Vein endothelial cell (primary cell): ENCODE data around the gene PRIM1. TPM values are rescaled to one million over a fixed set of nuclear protein-coding genes. Genes with fewer than 3 reads are reported as not detected.

Experiments used
- total RNA-seq: library from RNA; depleted of rRNA; stranded (reverse); fragments of >200 nt; gene quantifications from 2 replicates; pipeline ENCODE4 v1.2.3, GENCODE V29; 2012

PRIM1 gene
- total RNA-seq, result 9.1 and 14.4 TPM in 2 replicates

DNA sequence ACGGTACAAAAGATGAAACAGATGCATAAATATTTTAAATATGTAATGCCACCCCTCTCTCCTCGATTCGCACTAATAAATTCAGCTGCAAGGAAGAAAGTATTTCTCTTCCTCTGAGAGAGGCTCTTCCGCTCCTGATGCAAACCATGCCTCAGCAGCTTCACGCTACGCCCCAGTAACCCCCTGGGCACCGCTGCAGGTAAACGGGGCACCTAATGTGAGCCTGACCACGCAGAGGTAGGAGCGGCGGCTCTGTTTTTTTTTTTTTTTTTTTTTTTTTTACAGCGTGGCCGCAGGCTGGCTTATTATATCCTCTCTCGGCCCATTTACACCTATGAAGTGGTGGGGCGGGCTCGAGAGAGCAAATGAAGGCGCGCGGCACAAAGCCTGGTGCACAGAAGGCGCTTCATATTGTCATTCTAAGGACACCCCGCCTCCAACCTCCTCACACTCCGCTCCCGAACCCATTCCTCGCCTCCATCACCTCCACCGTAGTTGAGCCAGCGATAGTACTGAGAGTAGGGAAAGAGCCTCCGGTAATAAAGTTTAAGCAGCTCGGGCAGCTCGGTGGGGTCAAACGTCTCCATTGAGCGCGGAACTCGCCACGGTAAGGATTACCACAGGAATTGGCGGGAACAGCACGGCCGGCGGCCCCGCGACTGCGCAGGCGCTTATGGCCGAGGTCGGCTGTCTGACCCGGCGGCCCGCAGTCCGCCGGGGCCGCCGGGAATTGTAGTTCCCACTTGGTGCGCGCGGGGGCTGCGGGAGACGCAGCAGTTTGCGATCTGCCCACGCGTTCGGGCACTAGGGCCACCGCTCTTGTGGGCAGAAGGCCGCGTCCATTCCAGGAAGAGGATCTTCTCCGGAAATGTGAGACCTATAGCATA, at the start of gene PRIM1:
Gene PRIM1, minus strand, starts transcription at position 612 of the 887 bp plus-strand sequence. Its CDS starts 25 bp downstream, at position 587.

DNA sequence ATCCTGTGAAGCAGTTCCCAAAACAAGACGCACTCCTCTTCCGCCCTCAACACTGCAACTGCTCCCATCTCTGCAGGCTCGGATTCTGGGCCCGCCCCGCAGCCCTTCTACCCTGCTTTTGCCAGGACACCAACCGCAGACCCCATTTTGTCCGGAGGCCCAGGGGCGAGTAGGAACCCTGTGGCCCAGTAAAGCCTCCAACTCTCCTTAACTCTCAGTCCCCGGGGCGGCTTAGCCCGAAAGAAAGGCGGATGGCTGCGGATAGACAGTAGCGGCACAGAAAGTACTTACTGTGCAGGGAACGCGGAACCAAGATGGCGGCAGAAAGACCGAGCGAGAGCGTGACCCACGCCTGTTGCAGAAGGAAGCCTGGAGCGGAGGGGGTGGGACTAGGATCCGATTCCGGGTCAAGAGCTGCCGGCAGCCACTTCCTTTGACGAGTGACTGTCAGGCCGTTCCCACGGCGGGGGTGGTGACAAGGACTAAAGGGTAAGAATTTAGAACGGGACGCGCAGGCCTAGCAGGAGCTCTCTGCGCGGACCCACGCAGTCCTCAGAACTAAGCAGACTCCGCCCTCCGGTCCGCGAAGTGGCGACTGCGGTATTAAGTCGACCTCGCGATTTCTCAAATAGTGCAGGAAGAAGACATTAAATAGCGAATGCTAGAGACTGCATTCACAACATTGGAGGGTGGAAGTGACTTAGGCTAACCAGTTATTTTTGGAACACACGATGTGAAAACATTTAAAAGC, 27.0 kb downstream of the PRIM1 start, which contains the start of gene NACA:
Gene NACA, minus strand, starts transcription at position 328 of the 751 bp plus-strand sequence. CDS start 778 bp downstream, outside the sequence.

DNA sequence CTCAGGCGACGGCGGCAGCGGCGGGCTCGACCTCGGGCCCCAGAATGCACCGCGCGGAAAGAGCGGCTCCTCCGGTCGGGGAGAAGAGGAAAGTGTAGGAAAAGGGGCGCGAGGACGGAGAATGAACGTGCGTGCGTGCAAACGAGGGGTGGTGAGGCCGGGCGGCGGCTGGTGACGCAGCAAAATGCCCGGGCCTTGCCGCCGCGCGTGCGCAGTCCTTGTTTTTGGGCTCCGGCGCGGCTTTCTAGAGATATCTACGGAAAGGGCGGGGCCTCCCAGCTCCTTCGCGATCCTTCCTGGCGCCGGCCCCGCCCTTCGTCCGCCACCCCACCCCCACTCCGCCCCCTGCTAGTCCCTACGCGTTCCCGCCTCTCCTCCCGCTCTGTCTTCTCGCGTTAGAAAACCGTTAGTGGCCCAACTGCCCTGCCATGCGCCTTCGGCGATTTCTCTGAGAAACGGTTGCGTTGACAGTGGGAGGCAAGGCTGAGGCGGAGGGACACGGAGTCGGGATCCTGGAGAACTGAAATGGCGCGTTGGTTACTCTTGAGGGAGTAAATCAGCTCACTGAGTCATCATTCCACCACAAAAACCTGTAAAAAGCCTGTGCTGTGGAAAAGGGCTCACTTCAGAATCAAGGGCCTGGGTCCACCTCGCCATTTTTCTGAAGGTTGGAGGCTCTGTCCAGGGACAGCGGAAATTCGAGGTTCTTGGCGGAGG, 63.8 kb downstream of the PRIM1 start, which contains the start of gene PTGES3:
Gene PTGES3, minus strand, starts transcription at position 156 of the 717 bp plus-strand sequence. CDS start 285 bp downstream, outside the sequence.

Other genes with a start within 250 kb of the PRIM1 start
- 49.0 and 59.4 TPM in 2 replicates for gene RBMS2, start 230.5 kb downstream of the PRIM1 start, total RNA-seq
- gene BAZ2A, start 122.0 kb downstream of the PRIM1 start, total RNA-seq, result 56.8 and 60.8 TPM in 2 replicates
- 493 and 570 TPM in 2 replicates for gene ATP5F1B, start 106.3 kb downstream of the PRIM1 start, total RNA-seq
- gene PTGES3, start 64.0 kb downstream of the PRIM1 start, total RNA-seq, result 85.3 and 123 TPM in 2 replicates
- 1,082 and 1,143 TPM in 2 replicates for gene NACA, start 27.0 kb downstream of the PRIM1 start, total RNA-seq
- under 0.01 TPM in 1 of 2 replicates, not detected in the other for gene HSD17B6, start 11.0 kb upstream of the PRIM1 start, total RNA-seq
- not detected in 2 replicates for gene SDR9C7, start 182.1 kb upstream of the PRIM1 start, total RNA-seq
- under 0.01 TPM in 1 of 2 replicates, not detected in the other for gene RDH16, start 205.3 kb upstream of the PRIM1 start, total RNA-seq